CD8-positive, alpha-beta memory T cell (primary cell): ENCODE measurements around the gene PEX16. TPM values are rescaled to one million over a fixed set of nuclear protein-coding genes. Genes with fewer than 3 reads are reported as not detected.

Experiments
- CTCF ChIA-PET: fragments of 350-600 bp; sonication (Branson Sonifier 250); formaldehyde crosslinking; loops from one replicate; lab custom pipeline; 2021; ENCODE audit warnings: antibody characterized with exemption; lab: Charles Lee
- POLR2A ChIA-PET: fragments of 350-600 bp; sonication (Branson Sonifier 250); formaldehyde crosslinking; loops from one replicate; lab custom pipeline; 2021; ENCODE audit warnings: antibody characterized with exemption; lab: Charles Lee
- DNase-seq, 5 donors: peaks; one replicate each; pipeline versions ENCODE4 v3.0.0 to v3.0.0-alpha.2; 2020 to 2022; ENCODE audit warnings: mixed read lengths in 1 of 5
- H3K27ac ChIP-seq: one replicate; pipeline ENCODE4 v1.7.0; 2013; ENCODE audit warnings: low read depth, mild to moderate bottlenecking, low read length, moderate library complexity
- H3K27me3 ChIP-seq: 2 replicates; pipeline ENCODE4 v1.7.0; 2013; ENCODE audit warnings: low read length, mild to moderate bottlenecking; ENCODE audit not compliant: insufficient read depth, poor library complexity, severe bottlenecking
- H3K36me3 ChIP-seq: 2 replicates; pipeline ENCODE4 v1.7.0; 2013; ENCODE audit warnings: mild to moderate bottlenecking, low read length, moderate library complexity; ENCODE audit not compliant: insufficient read depth
- H3K4me1 ChIP-seq: 2 replicates; pipeline ENCODE4 v1.7.0; 2013; ENCODE audit warnings: mild to moderate bottlenecking, low read length, moderate library complexity; ENCODE audit not compliant: insufficient read depth
- H3K4me3 ChIP-seq: 2 replicates; pipeline ENCODE4 v1.7.0; 2013; ENCODE audit warnings: mild to moderate bottlenecking, low read length
- H3K9me3 ChIP-seq: 2 replicates; pipeline ENCODE4 v1.7.0; 2013; ENCODE audit warnings: mild to moderate bottlenecking, low read length
- H3K27ac Mint-ChIP-seq, 8 donors: one replicate each; pipeline ENCODE4 v1.8.0; 2020 to 2021; ENCODE audit warnings: mixed read lengths in 8 of 8, mild to moderate bottlenecking in 6 of 8, inconsistent platforms in 3 of 8, moderate library complexity in 3 of 8
- H3K27me3 Mint-ChIP-seq, 2 donors: one replicate each; pipeline ENCODE4 v1.8.0; 2020 to 2021; ENCODE audit warnings: mixed read lengths in 2 of 2, mild to moderate bottlenecking in 1 of 2, moderate library complexity in 1 of 2
- H3K36me3 Mint-ChIP-seq, 3 donors: one replicate each; pipeline ENCODE4 v1.8.0; 2020 to 2021; ENCODE audit warnings: mixed read lengths in 3 of 3, inconsistent platforms in 1 of 3, mild to moderate bottlenecking in 1 of 3
- H3K4me1 Mint-ChIP-seq, 3 donors: one replicate each; pipeline ENCODE4 v1.8.0; 2020 to 2021; ENCODE audit warnings: mixed read lengths in 3 of 3, inconsistent platforms in 1 of 3, mild to moderate bottlenecking in 1 of 3
- H3K4me3 Mint-ChIP-seq, 7 donors: one replicate each; pipeline ENCODE4 v1.8.0; 2020 to 2021; ENCODE audit warnings: mixed read lengths in 7 of 7, mild to moderate bottlenecking in 6 of 7, moderate library complexity in 4 of 7, inconsistent platforms in 2 of 7
- H3K9me3 Mint-ChIP-seq, 5 donors: one replicate each; pipeline ENCODE4 v1.8.0; 2020 to 2022; ENCODE audit warnings: mixed read lengths in 5 of 5, mild to moderate bottlenecking in 3 of 5, moderate library complexity in 2 of 5, inconsistent platforms in 1 of 5
- polyA plus RNA-seq: library from polyadenylated mRNA; unstranded; fragments of 300-500 nt; fragmentation: Illumina TruSeq; gene quantifications from one replicate; pipeline ENCODE4 v1.2.3, GENCODE V29; 2021
- total RNA-seq, 2 experiments: library from RNA; stranded (reverse); gene quantifications; one replicate each; pipeline ENCODE4 v1.2.3, GENCODE V29; 2021

The PEX16 gene
- total RNA-seq (10 to 100 TPM; 35.1 to 43.2 TPM), polyA plus RNA-seq (63.4 TPM)

DNA sequence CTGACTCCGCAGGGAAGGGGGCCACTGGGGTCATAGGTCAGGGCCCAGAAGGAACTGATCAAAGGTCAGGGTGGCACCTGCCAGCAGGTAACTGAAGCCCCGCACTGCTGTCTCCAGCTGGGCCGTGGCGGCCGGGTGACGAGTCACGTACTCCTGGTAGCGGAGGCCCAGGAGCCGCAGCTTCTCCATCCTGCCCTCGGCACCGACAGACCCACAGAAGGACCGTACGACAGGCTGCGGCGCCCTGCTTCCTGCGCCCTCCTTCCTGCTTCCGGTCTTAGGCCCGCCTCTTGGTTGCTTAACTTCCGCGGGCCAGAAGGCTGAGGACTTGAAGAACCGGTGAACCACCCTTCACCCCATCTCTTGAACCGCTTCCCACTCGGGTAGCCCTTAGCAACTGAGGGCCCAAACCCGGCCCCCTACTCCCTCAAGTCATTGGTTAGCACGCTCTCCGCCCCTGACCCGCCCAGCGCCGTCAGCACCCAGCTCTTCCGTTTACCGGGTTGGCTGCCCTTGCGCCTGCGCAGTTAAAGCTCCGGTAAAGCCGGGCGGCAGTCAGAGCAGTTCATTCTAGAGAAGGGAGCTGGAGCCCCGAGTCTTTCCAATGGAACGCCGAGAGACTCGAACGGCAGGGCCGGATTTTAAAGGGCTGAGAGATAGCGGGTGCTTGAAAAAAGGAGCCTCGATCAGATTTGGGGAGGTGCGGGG, at the start of gene PEX16:
TSS of gene PEX16 (minus strand) at position 255 of the 708 bp plus-strand sequence. CDS start at position 189, 66 bp downstream.
- Mint-ChIP-seq H3K4me1 (peaks cover 46 to 72% (median 55%) of the 10 kb centered on the region in 3 donors), H3K27me3 (peaks cover 0 to 4% of the 10 kb centered on the region in 2 donors), H3K4me3 (peak within 1 kb of the TSS; percentile 92 to 98 (median 96)), H3K27ac (peak within 1 kb of the TSS; percentile 88 to 99 (median 98)), H3K36me3 (peaks cover 0 to 49% (median 0%) of the 10 kb centered on the region in 3 donors), H3K9me3 (no peaks in the 10 kb centered on the region)
- POLR2A ChIA-PET: interaction anchor here (1.3 to 2.2 kb wide), 3 partner anchors 12 to 205 kb away, joined by 3 to 13 read pairs (median 8); partner anchors contain the start of gene CRY2
- Histone ChIP-seq H3K27ac (peak within 1 kb of the TSS; percentile 90), H3K9me3 (no peaks in the 10 kb centered on the region), H3K27me3 (no peaks in the 10 kb centered on the region), H3K4me3 (peak within 1 kb of the TSS; percentile 97), H3K4me1 (peaks cover 29% of the 10 kb centered on the region), H3K36me3 (peaks cover 28% of the 10 kb centered on the region)
- CTCF ChIA-PET: interaction anchor here (1.3 to 1.8 kb wide), 4 partner anchors 9 to 74 kb away, joined by 5 to 7 read pairs (median 6); no protein-coding TSS in a partner anchor
- DNase-seq: peak; percentile 92 to 99 (median 97)

DNA sequence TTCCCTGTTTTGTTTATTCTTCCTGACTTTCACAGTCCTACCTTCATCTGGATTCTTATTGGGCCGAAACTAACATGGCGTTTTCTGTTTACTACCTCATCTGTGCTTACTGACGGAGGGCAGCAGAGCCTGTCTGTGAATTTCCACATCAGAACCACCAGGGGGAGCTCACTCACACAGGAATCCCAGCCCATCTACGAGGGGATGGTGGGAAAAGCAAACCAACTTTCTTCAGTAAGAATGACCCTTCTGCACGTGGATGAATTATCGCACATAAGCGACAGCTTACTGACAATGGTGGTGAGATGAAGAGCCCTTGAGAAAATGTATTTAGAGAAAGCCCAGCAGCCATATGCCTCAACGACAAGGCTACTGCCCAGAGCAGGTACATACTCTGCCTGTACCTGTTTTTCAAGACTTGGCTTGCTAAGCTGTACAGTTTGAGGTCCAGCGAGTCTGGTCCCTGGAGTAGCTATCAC, 47.3 kb upstream of the PEX16 start:
- H3K4me3 ChIP-seq: no peak overlapping the region
- ChIA-PET POLR2A (no interaction called here), CTCF (interaction anchor here (0.8 to 3.8 kb wide), 35 partner anchors 9 to 573 kb away, joined by 3 to 25 read pairs (median 4); partner anchors contain the start of gene PEX16)
- Mint-ChIP-seq H3K27ac (no peak overlapping the region), H3K4me3 (no peak overlapping the region), H3K36me3 (peaks cover 4 to 51% (median 15%) of the 10 kb centered on the region in 3 donors), H3K9me3 (no peaks in the 10 kb centered on the region), H3K4me1 (peaks cover 0 to 1% (median 0%) of the 10 kb centered on the region in 3 donors), H3K27me3 (peaks cover 0 to 2% of the 10 kb centered on the region in 2 donors)
- no peaks in the 10 kb centered on the region for H3K4me1 ChIP-seq
- no peaks in the 10 kb centered on the region for H3K27me3 ChIP-seq
- no peaks in the 10 kb centered on the region for H3K9me3 ChIP-seq
- H3K27ac ChIP-seq: no peak overlapping the region
- H3K36me3 ChIP-seq: peaks cover 24% of the 10 kb centered on the region
- DNase-seq: peak; percentile 31 to 75 (median 56)

DNA sequence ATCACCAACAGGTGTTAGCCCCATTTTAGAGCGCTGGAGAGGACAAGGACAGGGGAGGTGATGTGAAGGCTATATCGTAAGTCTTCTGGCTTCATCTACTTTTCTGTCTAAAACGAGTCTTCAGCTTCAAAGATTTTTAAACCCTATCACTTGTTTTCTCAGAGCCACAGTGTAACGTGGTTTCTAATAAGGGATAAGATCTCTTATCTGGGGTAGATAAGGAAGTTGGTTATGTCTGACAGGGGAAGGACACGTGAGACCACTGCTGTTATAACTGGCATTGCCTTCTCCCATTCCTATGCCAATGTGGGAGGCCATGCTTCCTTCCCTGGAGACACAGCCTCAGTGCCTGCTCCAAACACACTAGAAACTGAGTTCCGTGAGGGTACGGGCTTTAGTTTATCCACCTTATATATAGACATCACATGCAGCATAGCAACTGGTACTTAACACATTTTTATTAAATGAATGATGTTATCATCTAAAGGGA, 44.1 kb upstream of the PEX16 start:
- no peak overlapping the region for H3K27ac ChIP-seq
- Mint-ChIP-seq H3K36me3 (peaks cover 0 to 43% (median 20%) of the 10 kb centered on the region in 3 donors), H3K27me3 (peaks cover 0 to 2% of the 10 kb centered on the region in 2 donors), H3K9me3 (no peaks in the 10 kb centered on the region), H3K4me1 (peaks cover 0 to 10% (median 9%) of the 10 kb centered on the region in 3 donors), H3K27ac (no peak overlapping the region), H3K4me3 (no peak overlapping the region)
- peaks cover 7% of the 10 kb centered on the region for H3K36me3 ChIP-seq
- H3K9me3 ChIP-seq: no peaks in the 10 kb centered on the region
- ChIA-PET CTCF (interaction anchor here (1.8 kb wide), 1 partner anchor 45 kb away, joined by 4 read pairs; no protein-coding TSS in a partner anchor), POLR2A (no interaction called here)
- DNase-seq: no peak
- no peaks in the 10 kb centered on the region for H3K27me3 ChIP-seq
- no peaks in the 10 kb centered on the region for H3K4me1 ChIP-seq
- no peak overlapping the region for H3K4me3 ChIP-seq

DNA sequence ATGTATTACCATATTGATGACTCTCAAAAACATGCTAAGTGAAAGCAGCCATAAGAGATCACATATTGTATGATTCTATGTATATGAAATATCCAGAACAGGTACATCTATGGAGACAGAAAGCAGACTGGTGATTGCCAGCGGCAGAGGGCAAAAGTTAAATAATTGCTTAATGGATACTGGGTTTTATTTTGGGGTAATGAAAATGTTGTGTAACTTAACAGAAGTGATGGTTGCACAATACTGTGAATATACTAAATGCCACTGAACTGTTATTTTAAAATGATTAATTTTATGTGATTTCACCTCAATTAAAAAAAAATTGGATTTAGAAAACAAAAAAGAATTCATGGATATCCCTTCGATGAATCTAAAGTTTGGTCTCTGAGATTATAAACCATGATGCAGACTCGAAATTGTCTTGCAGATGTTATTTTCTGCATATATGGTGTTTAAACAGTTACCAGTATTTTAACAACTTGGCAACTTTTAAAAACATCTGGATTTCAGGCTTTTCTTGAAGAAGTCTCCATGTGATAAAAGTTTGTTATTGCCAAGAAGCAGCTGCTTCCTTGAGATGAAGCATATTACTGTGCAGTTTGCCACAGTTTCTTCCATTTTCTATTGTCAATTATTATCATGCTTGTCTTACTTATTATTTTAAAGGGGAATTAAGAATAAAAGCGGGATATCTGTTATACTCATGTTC, 42.9 kb upstream of the PEX16 start:
- Mint-ChIP-seq H3K36me3 (peaks cover 0 to 52% (median 27%) of the 10 kb centered on the region in 3 donors), H3K27ac (peak overlapping the region in 1 of 8 donors; percentile 24), H3K4me3 (no peak overlapping the region), H3K4me1 (peaks cover 0 to 10% (median 9%) of the 10 kb centered on the region in 3 donors), H3K27me3 (peaks cover 0 to 2% of the 10 kb centered on the region in 2 donors), H3K9me3 (no peaks in the 10 kb centered on the region)
- H3K9me3 ChIP-seq: no peaks in the 10 kb centered on the region
- H3K27ac ChIP-seq: no peak overlapping the region
- POLR2A ChIA-PET: no interaction called here
- H3K4me3 ChIP-seq: no peak overlapping the region
- CTCF ChIA-PET: no interaction called here
- H3K36me3 ChIP-seq: peaks cover 6% of the 10 kb centered on the region
- H3K4me1 ChIP-seq: no peaks in the 10 kb centered on the region
- no peaks in the 10 kb centered on the region for H3K27me3 ChIP-seq
- DNase-seq: no peak

DNA sequence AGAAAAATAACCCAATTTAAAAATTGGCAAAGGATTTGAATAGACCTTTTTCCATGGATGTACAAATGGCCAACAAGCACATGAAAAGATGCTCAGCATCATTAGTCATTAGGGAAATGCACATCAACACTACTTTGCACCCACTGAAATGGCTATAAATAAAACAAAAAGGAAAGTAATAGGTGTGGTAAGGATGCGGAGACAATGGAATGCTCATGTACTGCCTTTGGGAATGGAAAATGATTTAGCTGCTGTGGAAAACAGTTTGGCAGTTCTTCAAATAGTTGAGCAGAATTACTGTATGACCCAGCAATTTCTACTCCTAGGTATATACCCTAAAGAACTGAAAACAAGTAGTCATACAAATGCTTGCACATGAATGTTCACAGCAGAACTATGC, 42.2 kb upstream of the PEX16 start:
- Mint-ChIP-seq H3K36me3 (peaks cover 0 to 59% (median 32%) of the 10 kb centered on the region in 3 donors), H3K9me3 (no peaks in the 10 kb centered on the region), H3K27ac (no peak overlapping the region), H3K4me1 (peaks cover 0 to 10% (median 9%) of the 10 kb centered on the region in 3 donors), H3K4me3 (no peak overlapping the region), H3K27me3 (peaks cover 0 to 2% of the 10 kb centered on the region in 2 donors)
- Histone ChIP-seq H3K9me3 (no peaks in the 10 kb centered on the region), H3K27me3 (no peaks in the 10 kb centered on the region), H3K4me3 (no peak overlapping the region), H3K36me3 (no peaks in the 10 kb centered on the region), H3K4me1 (no peaks in the 10 kb centered on the region), H3K27ac (no peak overlapping the region)
- CTCF ChIA-PET: no interaction called here
- POLR2A ChIA-PET: no interaction called here
- no peak for DNase-seq

DNA sequence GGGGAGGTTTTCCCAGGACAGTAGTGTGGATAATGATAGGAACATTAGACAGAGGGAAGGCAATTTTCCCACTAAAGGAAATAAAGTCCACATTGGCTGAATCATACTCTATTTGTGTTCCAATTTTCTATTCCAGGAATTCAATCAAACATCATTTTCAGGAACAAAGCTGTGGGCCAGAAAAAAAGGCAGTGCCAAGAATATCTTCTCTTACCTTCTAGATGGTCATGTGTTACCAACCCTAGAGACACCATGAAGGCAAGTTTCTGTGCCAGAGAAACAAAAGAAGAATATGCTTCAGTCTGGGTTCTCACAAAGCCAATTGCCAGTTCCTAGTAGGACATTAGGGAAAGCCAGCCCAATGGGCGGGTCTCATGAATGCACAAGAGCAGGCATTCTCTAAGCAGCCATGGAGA, 32.3 kb upstream of the PEX16 start:
- ChIA-PET POLR2A (no interaction called here), CTCF (interaction anchor here (3.3 kb wide), 1 partner anchor 15 kb away, joined by 18 read pairs; no protein-coding TSS in a partner anchor)
- H3K4me3 ChIP-seq: no peak overlapping the region
- no peaks in the 10 kb centered on the region for H3K4me1 ChIP-seq
- no peaks in the 10 kb centered on the region for H3K27me3 ChIP-seq
- H3K36me3 Mint-ChIP-seq: peaks cover 6 to 86% (median 11%) of the 10 kb centered on the region in 3 donors
- no peaks in the 10 kb centered on the region for H3K9me3 Mint-ChIP-seq
- H3K4me1 Mint-ChIP-seq: no peaks in the 10 kb centered on the region
- H3K27me3 Mint-ChIP-seq: no peaks in the 10 kb centered on the region
- H3K4me3 Mint-ChIP-seq: no peak overlapping the region
- peaks cover 42% of the 10 kb centered on the region for H3K36me3 ChIP-seq
- no peaks in the 10 kb centered on the region for H3K9me3 ChIP-seq
- H3K27ac Mint-ChIP-seq: peak overlapping the region in 1 of 8 donors; percentile 58
- no peak for DNase-seq
- no peak overlapping the region for H3K27ac ChIP-seq

DNA sequence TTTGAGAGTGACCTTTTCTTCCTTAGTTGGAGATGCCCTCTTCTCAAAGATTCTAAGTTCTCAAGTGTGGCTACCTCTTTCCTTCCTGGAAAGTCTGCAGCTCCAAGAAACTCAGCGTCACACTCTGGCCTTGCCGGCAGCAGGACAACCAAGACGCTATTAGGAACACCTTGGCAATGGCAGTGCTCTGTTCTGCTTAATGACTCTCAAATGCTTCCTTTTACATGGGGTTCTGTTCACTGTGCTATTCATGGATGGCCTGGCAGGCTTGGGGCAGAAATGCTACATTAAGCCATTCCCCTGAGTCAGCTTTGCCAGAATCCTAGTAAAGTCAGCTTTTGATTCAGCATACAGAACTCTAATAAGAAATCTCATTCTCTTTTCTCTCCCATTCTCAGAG, 30.7 kb upstream of the PEX16 start:
- no peaks in the 10 kb centered on the region for H3K4me1 ChIP-seq
- H3K9me3 ChIP-seq: no peaks in the 10 kb centered on the region
- Mint-ChIP-seq H3K4me1 (no peaks in the 10 kb centered on the region), H3K9me3 (no peaks in the 10 kb centered on the region), H3K27me3 (no peaks in the 10 kb centered on the region), H3K27ac (no peak overlapping the region), H3K36me3 (peaks cover 6 to 94% (median 11%) of the 10 kb centered on the region in 3 donors), H3K4me3 (no peak overlapping the region)
- POLR2A ChIA-PET: no interaction called here
- H3K27me3 ChIP-seq: no peaks in the 10 kb centered on the region
- no peak overlapping the region for H3K4me3 ChIP-seq
- CTCF ChIA-PET: interaction anchor here (3.3 kb wide), 1 partner anchor 17 kb away, joined by 18 read pairs; no protein-coding TSS in a partner anchor
- DNase-seq: no peak
- peaks cover 42% of the 10 kb centered on the region for H3K36me3 ChIP-seq
- H3K27ac ChIP-seq: no peak overlapping the region
